Tibial nerve (tissue), 4 donors: Measurements from ENCODE around the gene SIK2. TPM values are rescaled to one million over a fixed set of nuclear protein-coding genes. Genes with fewer than 3 reads are reported as not detected.
A peak's percentile ranks its signal among the peaks of the same experiment; 100 is the strongest.

Experiments used
- DNase-seq, 2 donors: peaks; one replicate each; pipeline ENCODE4 v3.0.0-alpha.2; 2019; ENCODE audit warnings: low spot score in 2 of 2
- H3K27ac ChIP-seq, 4 donors: fragments of 200-600 bp; sonication (generic) in 3 of 4; one replicate each; pipeline ENCODE4 v1.5.1; 2017 to 2019; ENCODE audit warnings: mild to moderate bottlenecking in 1 of 4
- H3K27me3 ChIP-seq, 2 donors: fragments of 200-600 bp; sonication (generic) in 1 of 2; one replicate each; pipeline versions ENCODE4 v1.5.1 to v1.6.0; 2017 to 2019
- H3K36me3 ChIP-seq, 3 donors: fragments of 200-600 bp; sonication (generic); one replicate each; pipeline ENCODE4 v1.5.1; 2018 to 2019
- H3K4me1 ChIP-seq, 4 donors: fragments of 200-600 bp; sonication (generic) in 3 of 4; one replicate each; pipeline ENCODE4 v1.5.1; 2017 to 2019
- H3K4me3 ChIP-seq, 4 donors: fragments of 200-600 bp; sonication (generic) in 3 of 4; one replicate each; pipeline ENCODE4 v1.5.1; 2017 to 2019; ENCODE audit warnings: mild to moderate bottlenecking in 1 of 4, moderate library complexity in 1 of 4
- H3K9me3 ChIP-seq, 4 donors: fragments of 200-600 bp; sonication (generic) in 3 of 4; one replicate each; pipeline ENCODE4 v1.5.1; 2017 to 2019
- CTCF ChIP-seq, 5 experiments: fragments of 200-600 bp in 3 of 5; fragments of 450-650 bp in 2 of 5; sonication (generic) in 3 of 5; IDR thresholded peaks; one replicate each; pipeline ENCODE4 v1.5.1; 2016 to 2019; ENCODE audit warnings: antibody characterized with exemption in 5 of 5, mild to moderate bottlenecking in 3 of 5, moderate library complexity in 2 of 5
- EP300 ChIP-seq, 2 donors: sonication (generic); formaldehyde crosslinking; IDR thresholded peaks; one replicate each; pipeline ENCODE4 v1.6.1; 2017; ENCODE audit warnings: antibody characterized with exemption in 2 of 2, mild to moderate bottlenecking in 1 of 2
- POLR2A ChIP-seq, 2 donors: fragments of 450-650 bp; IDR thresholded peaks; one replicate each; pipeline ENCODE4 v1.6.1; 2017; ENCODE audit warnings: antibody characterized with exemption in 2 of 2, mild to moderate bottlenecking in 2 of 2, moderate library complexity in 2 of 2
- WGBS, 2 donors: methylation state at CpG; one replicate each; pipeline ENCODE4 v1.1.5; 2018; 5-methylcytosine and 5-hydroxymethylcytosine counted together
- total RNA-seq, 4 donors: library from RNA; depleted of rRNA; stranded (reverse); fragments of >200 nt; gene quantifications; one replicate each; pipeline ENCODE4 v1.1.0, GENCODE V29; 2016

The SIK2 gene
- total RNA-seq, 4 donors from 2014 or later: 19.7 to 27.6 (median 24.1) TPM

GRCh38 chr11:111718436-111718835, 116.2 kb downstream of the SIK2 start:
- H3K9me3 ChIP-seq: no peaks in the 10 kb centered on the region
- 50 to 67% methylated on average over 6 of the region's 6 CpGs for WGBS, 2 donors
- TF ChIP-seq EP300 (IDR thresholded peaks at IDR 0.05) (peak in 1 of 2 donors; percentile 13), POLR2A (IDR thresholded peaks at IDR 0.05) (no peak)
- no peak overlapping the region for H3K4me3 ChIP-seq
- H3K36me3 ChIP-seq: peaks cover 0 to 66% (median 29%) of the 10 kb centered on the region in 3 donors
- peaks cover 0 to 26% (median 2%) of the 10 kb centered on the region in 4 donors for H3K4me1 ChIP-seq
- peak overlapping the region in 2 of 4 donors; percentile 47 to 60 for H3K27ac ChIP-seq
- DNase-seq: no peak
- no peaks in the 10 kb centered on the region for H3K27me3 ChIP-seq

- Histone ChIP-seq H3K9me3 (no peaks in the 10 kb centered on the region), H3K36me3 (peaks cover 0 to 66% (median 29%) of the 10 kb centered on the region in 3 donors), H3K27ac (peak overlapping the region in 2 of 4 donors; percentile 47 to 60), H3K4me3 (no peak overlapping the region), H3K27me3 (no peaks in the 10 kb centered on the region), H3K4me1 (peaks cover 0 to 26% (median 2%) of the 10 kb centered on the region in 4 donors)
- 66 to 79% methylated on average over 5 of the region's 5 CpGs for WGBS, 2 donors
- DNase-seq: no peak
- TF ChIP-seq CTCF (IDR thresholded peaks at IDR 0.05) (no peak), POLR2A (IDR thresholded peaks at IDR 0.05) (no peak), EP300 (IDR thresholded peaks at IDR 0.05) (no peak)
Measured at GRCh38 chr11:111718859-111719258, 116.6 kb downstream of the SIK2 start.

- WGBS, 2 donors: 95 to 96% methylated on average over 2 of the region's 2 CpGs
- H3K36me3 ChIP-seq: peaks cover 0 to 66% (median 32%) of the 10 kb centered on the region in 3 donors
- H3K27ac ChIP-seq: peak overlapping the region in 1 of 4 donors; percentile 47
Measured at GRCh38 chr11:111719379-111719778, 117.1 kb downstream of the SIK2 start.

GRCh38 chr11:111720801-111721494, 118.7 kb downstream of the SIK2 start:
- no peaks in the 10 kb centered on the region for H3K9me3 ChIP-seq
- H3K27ac ChIP-seq: no peak overlapping the region
- H3K4me1 ChIP-seq: peaks cover 0 to 19% (median 2%) of the 10 kb centered on the region in 4 donors
- peaks cover 0 to 70% (median 37%) of the 10 kb centered on the region in 3 donors for H3K36me3 ChIP-seq
- no peak for DNase-seq
- H3K27me3 ChIP-seq: no peaks in the 10 kb centered on the region
- H3K4me3 ChIP-seq: no peak overlapping the region
- 82 to 83% methylated on average over 7 of the region's 7 CpGs for WGBS, 2 donors
- no peak for TF ChIP-seq CTCF (IDR thresholded peaks at IDR 0.05)
- TF ChIP-seq EP300 (IDR thresholded peaks at IDR 0.05): no peak
- TF ChIP-seq POLR2A (IDR thresholded peaks at IDR 0.05): no peak

More at GRCh38 chr11:111719379-111719778, 117.1 kb downstream of the SIK2 start:
- no peak for DNase-seq
- H3K9me3 ChIP-seq: no peaks in the 10 kb centered on the region
- TF ChIP-seq POLR2A (IDR thresholded peaks at IDR 0.05) (no peak), CTCF (IDR thresholded peaks at IDR 0.05) (no peak), EP300 (IDR thresholded peaks at IDR 0.05) (no peak)
- H3K4me3 ChIP-seq: no peak overlapping the region
- H3K4me1 ChIP-seq: peaks cover 0 to 26% (median 2%) of the 10 kb centered on the region in 4 donors
- H3K27me3 ChIP-seq: no peaks in the 10 kb centered on the region

- no peak for TF ChIP-seq EP300 (IDR thresholded peaks at IDR 0.05)
- no peak for TF ChIP-seq CTCF (IDR thresholded peaks at IDR 0.05)
- no peak for TF ChIP-seq POLR2A (IDR thresholded peaks at IDR 0.05)
- DNase-seq: no peak
- H3K27me3 ChIP-seq: no peaks in the 10 kb centered on the region
- WGBS, 2 donors: 89 to 95% methylated on average over 8 of the region's 8 CpGs
- H3K4me3 ChIP-seq: no peak overlapping the region
- peaks cover 0 to 80% (median 37%) of the 10 kb centered on the region in 3 donors for H3K36me3 ChIP-seq
- no peak overlapping the region for H3K27ac ChIP-seq
- peaks cover 0 to 19% (median 2%) of the 10 kb centered on the region in 4 donors for H3K4me1 ChIP-seq
- no peaks in the 10 kb centered on the region for H3K9me3 ChIP-seq
Measured at GRCh38 chr11:111722501-111722900, 120.3 kb downstream of the SIK2 start.
